ENCODE data around the gene PKP1.

PKP1 gene

GRCh38 chr1:201269281-201269680, 14.0 kb upstream of the PKP1 start (continued):
- TF ChIP-seq ARNTL (CRISPR knock-in tag; IDR thresholded peaks at IDR 0.05; ENCODE audit: borderline replicate concordance, low read depth) (no peak), PATZ1 (CRISPR knock-in tag; IDR thresholded peaks at IDR 0.05; ENCODE audit: borderline replicate concordance) (no peak), PPARA (CRISPR knock-in tag; IDR thresholded peaks at IDR 0.05; ENCODE audit: borderline replicate concordance) (no peak), ZC3H10 (CRISPR knock-in tag; IDR thresholded peaks at IDR 0.05) (no peak), CREB5 (CRISPR knock-in tag; IDR thresholded peaks at IDR 0.05; ENCODE audit: low read depth) (no peak)

- no peak for TF ChIP-seq RARB (CRISPR knock-in tag; IDR thresholded peaks at IDR 0.05)
- no peak for TF ChIP-seq TOX (CRISPR knock-in tag; IDR thresholded peaks at IDR 0.05; ENCODE audit: borderline replicate concordance)
- no peak for TF ChIP-seq SNAI2 (CRISPR knock-in tag; IDR thresholded peaks at IDR 0.05)
- no peak for TF ChIP-seq TSHZ2 (CRISPR knock-in tag; IDR thresholded peaks at IDR 0.05)
- no peak for TF ChIP-seq TCF4 (CRISPR knock-in tag; IDR thresholded peaks at IDR 0.05; ENCODE audit: borderline replicate concordance)
- no peak for TF ChIP-seq POU6F1 (CRISPR knock-in tag; IDR thresholded peaks at IDR 0.05; ENCODE audit: borderline replicate concordance, low read depth)
- no peak for TF ChIP-seq CREB5 (CRISPR knock-in tag; IDR thresholded peaks at IDR 0.05; ENCODE audit: low read depth)
- no peak for TF ChIP-seq CSDC2 (CRISPR knock-in tag; IDR thresholded peaks at IDR 0.05)
- no peak for TF ChIP-seq ESRRG (CRISPR knock-in tag; IDR thresholded peaks at IDR 0.05)
- TF ChIP-seq OSR1 (CRISPR knock-in tag; IDR thresholded peaks at IDR 0.05): no peak
- TF ChIP-seq GLIS3 (CRISPR knock-in tag; IDR thresholded peaks at IDR 0.05): no peak
- TF ChIP-seq ISL1 (CRISPR knock-in tag; IDR thresholded peaks at IDR 0.05): no peak
- TF ChIP-seq ZNF70 (CRISPR knock-in tag; IDR thresholded peaks at IDR 0.05): no peak
- ATAC-seq: no peak
Measured at GRCh38 chr1:201269900-201270410, 13.4 kb upstream of the PKP1 start.

- no peak for ATAC-seq
- TF ChIP-seq PATZ1 (CRISPR knock-in tag; IDR thresholded peaks at IDR 0.05; ENCODE audit: borderline replicate concordance): no peak
- no peak for TF ChIP-seq ISL1 (CRISPR knock-in tag; IDR thresholded peaks at IDR 0.05)
- TF ChIP-seq ZNF70 (CRISPR knock-in tag; IDR thresholded peaks at IDR 0.05): no peak
- TF ChIP-seq CSRNP3 (CRISPR knock-in tag; IDR thresholded peaks at IDR 0.05): no peak
- no peak for TF ChIP-seq BACH2 (CRISPR knock-in tag; IDR thresholded peaks at IDR 0.05; ENCODE audit: borderline replicate concordance)
- TF ChIP-seq OSR1 (CRISPR knock-in tag; IDR thresholded peaks at IDR 0.05): no peak
- no peak for TF ChIP-seq GLIS3 (CRISPR knock-in tag; IDR thresholded peaks at IDR 0.05)
- TF ChIP-seq ESRRG (CRISPR knock-in tag; IDR thresholded peaks at IDR 0.05): no peak
- TF ChIP-seq TOX (CRISPR knock-in tag; IDR thresholded peaks at IDR 0.05; ENCODE audit: borderline replicate concordance): no peak
- no peak for TF ChIP-seq POU6F1 (CRISPR knock-in tag; IDR thresholded peaks at IDR 0.05; ENCODE audit: borderline replicate concordance, low read depth)
Measured at GRCh38 chr1:201270616-201271390, 12.5 kb upstream of the PKP1 start.

All from SK-N-SH treated with all-trans-retinoic acid at 6 μM for 48 hours (cell line).